Measurements from ENCODE around the gene SLC24A2. TPM values are rescaled to one million over a fixed set of nuclear protein-coding genes. Genes with fewer than 3 reads are reported as not detected.

SLC24A2 gene
- total and polyA plus RNA-seq, 12 donors: under 0.01 to 0.26 (median 0.11) TPM; not detected in 5

DNA sequence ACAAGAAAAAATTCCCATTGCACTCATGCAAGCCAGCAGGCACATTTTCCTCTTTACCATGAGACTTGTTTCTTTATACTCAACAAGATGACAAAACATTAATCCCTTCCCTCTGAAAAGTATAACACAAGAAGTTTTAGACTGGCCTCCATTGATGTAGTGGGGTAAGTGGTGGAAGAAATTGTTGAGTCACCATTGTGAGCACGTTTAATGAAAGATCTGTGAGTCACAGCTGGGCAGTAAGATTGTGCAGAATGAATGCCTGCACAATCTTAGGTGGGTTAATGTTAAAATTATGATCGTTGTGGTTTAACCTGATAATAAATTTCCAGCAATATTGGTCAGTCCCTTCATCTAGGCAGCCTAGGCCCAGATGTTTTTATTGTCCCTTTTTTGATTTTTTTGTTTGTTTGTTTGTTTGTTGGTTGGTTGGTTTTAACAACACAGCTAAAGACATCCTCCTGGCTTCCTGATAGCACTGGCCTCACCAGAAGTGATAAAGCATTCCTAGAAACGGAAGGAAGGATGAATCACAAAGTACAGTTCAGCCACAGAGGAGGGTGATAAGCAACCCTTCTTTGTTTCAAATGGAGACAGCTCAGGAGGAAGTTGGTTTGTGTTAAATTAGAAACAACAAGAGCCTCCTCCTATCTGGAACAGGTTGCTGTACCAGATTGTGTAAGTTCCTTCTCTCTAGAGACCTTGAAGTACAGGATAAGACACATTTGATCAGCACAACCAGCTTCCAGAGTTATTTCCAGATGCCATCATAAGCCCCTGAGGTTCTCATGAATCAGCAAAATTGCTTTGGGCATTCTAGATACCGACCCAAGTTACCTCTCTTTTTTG lies 40.3 kb downstream of the SLC24A2 start:
- DNase-seq (no peak), ATAC-seq (no peak)
- intact Hi-C loops (cut with DNase I): no loop called here
- Histone ChIP-seq H3K4me1 (peaks cover 0 to 9% (median 0%) of the 10 kb centered on the region in 9 donors), H3K9me3 (peaks cover 0 to 3% (median 0%) of the 10 kb centered on the region in 11 donors), H3K27ac (no peak overlapping the region), H3K27me3 (no peaks in the 10 kb centered on the region), H3K36me3 (no peaks in the 10 kb centered on the region), H3K4me3 (no peak overlapping the region)
- no peak for TF ChIP-seq CTCF (IDR thresholded peaks at IDR 0.05)
- WGBS, 2 donors: 36 to 43% methylated on average over 4 of the region's 4 CpGs

DNA sequence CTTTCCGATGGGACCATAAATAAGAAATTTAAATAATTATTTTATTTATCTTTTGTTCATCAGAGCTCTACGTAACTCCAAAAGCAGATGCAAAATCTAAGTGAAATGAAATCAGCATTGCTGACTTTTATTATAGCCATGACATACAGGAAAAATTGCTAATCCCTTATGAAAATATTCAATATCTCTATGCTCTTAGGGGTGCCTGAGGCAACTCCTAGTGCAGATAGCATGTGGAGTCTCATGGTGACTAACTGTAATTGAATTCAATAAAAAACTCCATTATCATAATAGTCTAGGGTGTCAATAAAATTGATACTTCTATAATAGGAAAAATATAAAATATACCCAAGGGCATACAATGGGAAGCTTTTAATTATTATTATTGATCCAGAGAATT lies 42.6 kb downstream of the SLC24A2 start:
- ATAC-seq (no peak), DNase-seq (no peak)
- intact Hi-C loops (cut with DNase I): no loop called here

DNA sequence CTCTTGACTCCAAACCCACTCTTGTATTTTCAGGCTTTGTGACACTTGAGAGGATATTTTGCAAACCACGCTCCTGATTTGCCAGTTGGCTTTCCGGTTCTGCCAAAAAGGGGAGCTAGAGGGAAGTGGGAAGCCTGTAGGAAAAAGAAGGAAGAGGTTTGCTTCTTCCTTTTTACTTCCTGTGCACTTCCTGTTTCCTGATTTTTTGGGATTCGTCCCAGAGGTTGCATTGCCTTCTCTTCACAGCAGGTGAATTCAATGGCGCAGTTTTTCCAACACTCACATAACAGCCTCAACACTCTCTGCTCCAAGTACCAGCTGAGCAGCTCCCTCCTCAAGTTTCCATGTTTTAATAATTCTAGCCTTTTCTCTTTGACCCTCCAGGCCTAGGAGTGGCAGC lies 47.7 kb downstream of the SLC24A2 start:
- TF ChIP-seq CTCF (IDR thresholded peaks at IDR 0.05): no peak
- no peak for ATAC-seq
- 55 to 61% methylated on average over 4 of the region's 4 CpGs for WGBS, 2 donors
- H3K27me3 ChIP-seq: no peaks in the 10 kb centered on the region
- intact Hi-C loops (cut with DNase I): no loop called here
- no peaks in the 10 kb centered on the region for H3K36me3 ChIP-seq
- no peak for DNase-seq
- no peaks in the 10 kb centered on the region for H3K4me1 ChIP-seq
- H3K9me3 ChIP-seq: no peaks in the 10 kb centered on the region
- no peak overlapping the region for H3K27ac ChIP-seq
- H3K4me3 ChIP-seq: no peak overlapping the region

More for the DNA sequence above, 42.6 kb downstream of the SLC24A2 start:
- TF ChIP-seq CTCF (IDR thresholded peaks at IDR 0.05): no peak
- H3K36me3 ChIP-seq: no peaks in the 10 kb centered on the region
- H3K27me3 ChIP-seq: no peaks in the 10 kb centered on the region
- H3K9me3 ChIP-seq: peaks cover 0 to 3% (median 0%) of the 10 kb centered on the region in 11 donors
- no peak overlapping the region for H3K27ac ChIP-seq
- no peak overlapping the region for H3K4me3 ChIP-seq
- 86 to 90% methylated on average over 2 of the region's 2 CpGs for WGBS, 2 donors
- H3K4me1 ChIP-seq: peaks cover 0 to 9% (median 0%) of the 10 kb centered on the region in 9 donors

All from heart right ventricle (tissue), 16 donors.